Hematopoietic multipotent progenitor cell treated with erythropoietin and hydrocortisone succinate and interleukin-3 and kit ligand, for 4 days (in vitro differentiated cells): ENCODE measurements around the gene LYPD5.
A peak's percentile ranks its signal among the peaks of the same experiment; 100 is the strongest.
"Not testable (repeated sequence)": the region's sequence is repeated elsewhere in the genome, so short reads cannot be mapped to it uniquely, and the experiment has no call there.

Source experiments
- DNase-seq: peaks from one replicate; pipeline ENCODE4 v3.0.0-alpha.2; 2015

The LYPD5 gene, protein sequence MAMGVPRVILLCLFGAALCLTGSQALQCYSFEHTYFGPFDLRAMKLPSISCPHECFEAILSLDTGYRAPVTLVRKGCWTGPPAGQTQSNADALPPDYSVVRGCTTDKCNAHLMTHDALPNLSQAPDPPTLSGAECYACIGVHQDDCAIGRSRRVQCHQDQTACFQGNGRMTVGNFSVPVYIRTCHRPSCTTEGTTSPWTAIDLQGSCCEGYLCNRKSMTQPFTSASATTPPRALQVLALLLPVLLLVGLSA

DNA sequence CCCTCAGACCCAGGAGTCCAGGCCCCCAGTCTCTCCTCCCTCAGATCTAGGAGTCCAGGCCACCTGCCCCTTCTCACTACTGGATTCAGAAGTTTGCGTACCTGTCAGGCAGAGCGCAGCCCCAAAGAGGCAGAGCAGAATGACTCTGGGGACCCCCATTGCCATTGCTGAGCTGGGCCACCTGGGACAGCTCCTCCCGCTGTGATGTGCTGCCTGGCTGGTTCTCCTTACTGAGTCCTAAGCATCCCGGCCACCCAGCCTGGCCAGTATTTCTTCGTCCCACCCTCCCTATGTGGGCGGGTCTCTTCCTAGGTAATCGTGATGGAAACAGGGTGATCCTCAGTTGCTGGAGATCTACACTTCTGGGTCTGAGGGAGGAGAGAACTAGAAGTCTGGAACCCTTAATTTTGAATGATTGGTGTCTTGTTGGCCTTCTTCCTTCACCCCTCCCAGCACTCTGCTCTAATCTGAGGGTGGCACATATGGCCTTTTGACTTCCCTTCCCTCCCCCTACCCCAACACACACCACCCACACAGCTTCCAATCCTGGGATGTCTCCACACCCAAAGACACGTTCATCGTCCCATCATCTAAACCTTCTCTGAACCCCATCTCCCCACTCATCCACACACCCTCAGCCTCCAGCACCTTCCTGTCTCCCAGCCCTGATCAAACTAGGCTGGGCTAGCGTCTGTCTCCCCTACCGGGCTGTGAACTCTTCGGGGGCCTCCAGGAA lies at the start of gene LYPD5:
LYPD5 (minus strand) TSS at position 232 of the 736 bp plus-strand sequence; CDS start at position 165, 67 bp downstream.
- DNase-seq: no peak

DNA sequence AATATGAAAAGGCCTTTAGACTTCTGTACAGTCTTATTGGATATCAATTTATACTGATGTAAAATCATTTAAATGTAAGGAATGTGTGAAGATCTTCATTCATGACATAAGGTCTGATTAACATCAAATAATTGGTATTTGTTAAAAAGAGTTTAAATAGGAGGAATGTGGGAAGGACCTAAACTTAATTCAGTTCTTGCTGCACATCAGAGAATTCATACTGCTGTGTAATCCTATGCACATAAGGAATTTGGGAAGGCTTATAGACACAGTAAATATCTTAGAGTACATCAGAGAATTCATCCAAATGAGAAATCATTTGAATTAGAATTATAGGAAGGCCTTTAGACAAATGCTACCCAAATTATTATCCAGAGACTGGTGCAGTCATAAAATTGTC lies 46.6 kb upstream of the LYPD5 start:
- no peak for DNase-seq

DNA sequence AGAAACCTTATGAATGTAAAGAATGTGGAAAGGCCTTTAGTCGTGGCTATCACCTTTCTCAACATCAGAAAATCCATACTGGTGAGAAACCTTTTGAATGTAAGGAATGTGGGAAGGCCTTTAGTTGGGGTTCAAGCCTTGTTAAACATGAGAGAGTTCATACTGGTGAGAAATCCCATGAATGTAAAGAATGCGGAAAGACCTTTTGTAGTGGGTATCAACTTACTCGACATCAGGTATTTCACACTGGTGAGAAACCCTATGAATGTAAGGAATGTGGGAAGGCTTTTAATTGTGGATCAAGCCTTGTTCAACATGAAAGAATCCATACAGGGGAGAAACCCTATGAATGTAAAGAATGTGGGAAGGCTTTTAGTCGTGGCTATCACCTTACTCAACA lies 45.6 kb upstream of the LYPD5 start:
- no peak for DNase-seq

DNA sequence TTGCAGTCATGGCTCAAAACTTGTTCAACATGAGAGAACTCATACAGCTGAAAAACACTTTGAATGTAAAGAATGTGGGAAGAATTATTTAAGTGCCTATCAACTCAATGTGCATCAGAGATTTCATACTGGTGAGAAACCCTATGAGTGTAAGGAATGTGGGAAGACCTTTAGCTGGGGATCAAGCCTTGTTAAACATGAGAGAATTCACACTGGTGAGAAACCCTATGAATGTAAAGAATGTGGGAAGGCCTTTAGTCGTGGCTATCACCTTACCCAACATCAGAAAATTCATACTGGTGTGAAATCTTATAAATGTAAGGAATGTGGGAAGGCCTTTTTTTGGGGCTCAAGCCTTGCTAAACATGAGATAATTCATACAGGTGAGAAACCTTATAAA lies 45.0 kb upstream of the LYPD5 start:
- no peak for DNase-seq

DNA sequence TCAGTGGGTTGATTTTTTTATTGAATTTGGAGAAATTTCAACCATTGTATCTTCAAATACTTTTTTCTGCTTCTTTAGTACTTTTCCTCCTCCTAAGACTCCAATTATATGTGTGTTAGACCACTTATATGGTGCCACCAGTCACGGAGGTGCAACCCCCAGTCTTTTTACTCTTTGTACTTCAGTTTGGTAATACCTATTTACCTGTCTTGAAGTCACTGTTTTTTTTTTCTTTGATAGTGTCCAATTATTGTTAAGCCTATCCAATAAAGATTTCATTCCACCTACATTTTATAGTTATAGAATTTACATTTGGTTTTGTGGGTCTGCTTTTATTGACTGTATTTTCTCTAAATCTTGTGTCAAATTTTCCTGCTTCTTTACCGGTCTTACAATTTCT lies 39.8 kb upstream of the LYPD5 start:
- peak; percentile 12 for DNase-seq

DNA sequence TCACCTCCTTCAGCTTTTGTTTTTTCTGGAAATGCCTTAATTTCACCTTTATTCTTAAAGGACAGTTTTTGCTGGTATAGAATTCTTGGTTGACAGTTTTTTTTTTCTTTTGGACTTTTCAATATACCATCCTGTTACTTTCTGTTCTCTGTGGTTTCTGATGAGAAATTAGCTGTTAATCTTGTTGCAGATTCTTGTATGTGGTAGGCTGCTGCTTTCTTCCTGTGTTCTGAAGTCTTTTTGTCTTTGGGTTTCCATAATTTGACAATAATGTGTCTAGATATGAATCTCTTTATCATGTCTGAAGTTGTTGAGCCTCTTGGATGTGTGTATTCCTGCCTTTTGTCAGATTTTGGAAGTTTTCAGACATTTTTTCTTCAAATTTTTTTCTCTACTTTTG lies 36.9 kb upstream of the LYPD5 start:
- no peak for DNase-seq

DNA sequence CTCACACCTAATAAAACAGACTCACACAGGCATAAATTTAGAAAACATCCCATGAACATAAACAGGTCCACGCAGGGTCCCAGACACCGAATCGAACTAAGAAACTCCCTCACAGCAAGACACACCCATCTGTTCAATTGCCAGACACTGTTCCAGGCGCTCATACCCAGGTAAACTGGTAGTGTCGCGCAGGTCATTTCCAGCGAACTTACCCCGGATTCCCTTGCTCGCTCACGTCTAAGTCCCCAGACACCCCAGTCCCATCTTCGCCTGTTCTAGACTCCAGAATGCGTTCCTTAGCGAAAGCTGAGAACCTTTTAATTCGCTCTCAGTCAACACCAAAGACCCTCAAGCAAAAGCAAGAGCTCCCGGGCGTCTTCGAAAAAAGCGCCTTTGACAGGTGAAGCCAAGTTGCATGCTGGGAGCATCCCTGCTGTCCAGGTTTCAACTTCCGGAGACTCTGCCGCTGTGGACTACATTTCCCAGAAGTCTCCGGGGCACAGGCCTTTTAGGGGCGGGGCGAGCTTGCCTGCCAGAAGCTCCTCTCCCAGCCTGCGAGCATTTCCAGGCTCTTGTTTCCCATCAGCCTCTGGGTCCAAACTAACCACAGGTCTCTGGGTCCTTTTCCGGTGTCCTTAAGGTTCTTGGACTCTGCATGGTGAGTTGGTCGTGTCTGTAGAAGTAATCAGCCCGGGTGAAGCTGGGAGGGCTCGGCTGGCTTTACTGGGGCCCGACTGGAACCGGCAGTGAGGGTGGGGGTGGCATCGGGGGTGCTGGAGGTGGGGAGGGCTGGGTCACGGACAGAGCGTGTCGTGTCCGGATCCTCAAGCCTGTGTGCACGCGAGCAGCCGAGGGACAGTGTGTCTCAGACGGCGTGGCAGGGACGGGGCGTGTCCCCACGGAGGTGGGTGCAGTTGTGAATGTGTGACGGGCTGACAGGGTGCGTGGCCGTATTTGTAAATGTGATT lies 24.8 kb upstream of the LYPD5 start, which contains the start of gene ZNF283:
ZNF283 (plus strand) TSS at position 535 of the 968 bp plus-strand sequence. CDS start 6,184 bp downstream, outside the sequence.
- peak; percentile 95 for DNase-seq

DNA sequence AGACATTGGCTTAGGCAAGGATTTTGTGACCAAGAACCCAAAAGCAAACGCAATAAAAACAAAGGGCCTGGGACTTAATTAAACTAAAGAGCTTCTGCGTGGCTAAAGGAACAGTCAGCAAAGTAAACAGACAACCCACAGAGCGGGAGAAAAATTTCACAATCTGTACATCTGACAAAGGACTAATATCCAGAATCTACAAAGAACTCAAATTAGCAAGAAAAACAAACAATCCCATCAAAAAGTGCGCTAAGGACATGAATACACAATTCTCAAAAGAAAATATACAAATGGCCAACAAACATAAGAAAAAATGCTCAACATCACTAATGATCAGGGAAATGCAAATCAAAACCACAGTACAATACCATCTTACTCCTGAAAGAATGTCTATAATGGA lies 22.3 kb upstream of the LYPD5 start:
- DNase-seq: not testable (repeated sequence)

DNA sequence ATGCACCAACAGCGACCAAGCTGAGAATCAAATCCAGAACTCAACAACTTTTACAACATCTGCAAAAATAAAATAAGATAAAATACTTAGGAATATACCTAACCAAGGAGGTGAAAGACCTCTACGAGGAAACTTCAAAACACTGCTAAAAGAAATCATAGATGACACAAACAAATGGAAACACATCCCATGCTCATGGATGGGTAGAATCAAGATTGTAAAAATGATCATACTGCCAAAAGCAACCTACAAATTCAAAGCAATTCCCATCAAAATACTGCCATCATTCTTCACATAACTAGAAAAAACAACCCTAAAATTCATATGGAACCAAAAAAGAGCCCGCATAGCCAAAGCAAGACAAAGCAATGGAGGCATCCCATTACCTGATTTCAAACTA lies 21.6 kb upstream of the LYPD5 start:
- not testable (repeated sequence) for DNase-seq

DNA sequence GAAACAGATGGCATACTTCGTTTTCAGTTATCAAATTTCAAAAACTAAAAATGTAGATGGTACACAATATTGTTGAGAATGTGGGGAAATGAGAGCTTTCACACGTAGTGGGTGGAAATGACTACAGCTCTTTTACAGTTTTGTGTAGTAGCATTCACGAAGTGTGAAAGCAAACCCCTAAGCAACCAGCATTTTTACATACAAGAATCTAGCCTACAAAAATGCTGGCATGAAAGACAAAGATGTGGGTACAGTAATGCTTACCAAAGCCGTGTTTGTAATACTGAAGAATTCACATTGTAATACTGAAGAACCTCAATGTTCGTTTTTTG lies 18.6 kb upstream of the LYPD5 start:
- DNase-seq: no peak

DNA sequence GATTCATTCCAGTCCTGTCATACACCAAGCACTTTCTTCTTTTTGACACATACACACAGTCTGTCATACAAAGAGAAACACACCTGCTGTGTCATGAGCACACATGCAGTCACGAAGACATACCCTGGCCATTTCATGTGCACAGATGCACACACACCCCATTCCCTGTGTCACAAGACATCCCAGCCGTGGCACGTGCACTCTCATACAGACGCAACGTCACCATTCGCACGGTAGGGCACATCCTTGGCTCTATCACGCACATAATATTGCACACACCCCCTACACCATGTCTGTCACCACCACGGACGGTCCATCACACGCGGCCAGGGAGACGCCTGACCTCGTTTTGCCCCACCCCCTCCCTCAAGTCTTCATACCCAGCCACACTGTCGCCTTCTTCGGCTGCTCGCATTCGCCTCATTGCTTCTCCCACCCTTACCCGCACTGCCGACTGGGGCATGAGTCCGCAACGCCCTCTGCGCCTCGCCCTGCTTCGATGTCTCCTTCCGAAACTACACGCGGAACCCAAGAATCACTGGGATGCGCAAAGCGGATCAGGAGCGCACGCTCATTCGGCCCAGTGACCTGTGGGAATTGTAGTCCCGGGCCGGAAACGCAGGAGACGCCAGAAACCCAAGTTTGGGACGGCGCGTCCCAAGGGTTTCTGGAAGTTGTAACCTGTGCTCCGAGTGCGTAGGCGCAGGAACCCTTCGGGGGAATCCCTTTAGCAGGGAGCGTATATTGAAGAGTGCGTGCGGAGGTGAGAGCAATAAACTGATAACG lies 18.0 kb upstream of the LYPD5 start:
- peak; percentile 56 for DNase-seq

DNA sequence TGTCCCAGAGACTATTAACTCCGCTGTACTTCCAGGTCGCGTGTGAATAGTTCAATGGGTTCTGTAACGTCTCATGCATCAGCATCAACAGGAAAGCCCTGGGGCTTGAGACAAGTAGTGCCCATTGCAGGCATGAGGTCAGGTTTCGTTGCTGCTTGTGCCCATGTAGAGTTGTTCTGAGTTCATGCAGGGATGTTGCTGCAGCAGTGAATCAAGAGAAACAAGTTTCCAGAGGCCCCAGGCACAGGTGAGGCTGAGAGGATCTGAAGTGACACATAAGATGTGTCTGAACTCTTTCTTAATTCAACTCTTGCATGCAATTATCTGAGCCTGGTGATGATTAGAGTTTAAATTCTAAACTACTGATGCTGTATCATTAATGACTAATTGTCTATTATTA lies 16.3 kb upstream of the LYPD5 start:
- DNase-seq: no peak

DNA sequence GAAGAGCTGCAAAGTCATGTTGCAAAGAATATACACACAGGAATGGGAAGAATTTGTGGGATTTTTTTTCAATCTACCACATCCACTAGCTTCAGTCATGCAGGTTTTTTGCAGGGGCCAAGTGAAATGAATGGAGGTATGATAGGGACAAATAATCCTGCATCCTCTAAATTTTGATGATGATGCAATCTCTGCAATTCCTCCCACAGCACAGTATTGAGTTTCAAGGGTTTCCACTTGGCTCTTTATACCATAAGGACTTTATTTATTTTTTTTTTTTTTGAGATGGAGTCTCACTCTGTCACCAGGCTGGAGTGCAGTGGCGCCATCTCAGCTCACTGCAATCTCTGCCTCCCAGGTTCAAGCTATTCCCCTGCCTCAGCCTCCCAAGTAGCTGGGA lies 15.2 kb upstream of the LYPD5 start:
- DNase-seq: not testable (repeated sequence)

DNA sequence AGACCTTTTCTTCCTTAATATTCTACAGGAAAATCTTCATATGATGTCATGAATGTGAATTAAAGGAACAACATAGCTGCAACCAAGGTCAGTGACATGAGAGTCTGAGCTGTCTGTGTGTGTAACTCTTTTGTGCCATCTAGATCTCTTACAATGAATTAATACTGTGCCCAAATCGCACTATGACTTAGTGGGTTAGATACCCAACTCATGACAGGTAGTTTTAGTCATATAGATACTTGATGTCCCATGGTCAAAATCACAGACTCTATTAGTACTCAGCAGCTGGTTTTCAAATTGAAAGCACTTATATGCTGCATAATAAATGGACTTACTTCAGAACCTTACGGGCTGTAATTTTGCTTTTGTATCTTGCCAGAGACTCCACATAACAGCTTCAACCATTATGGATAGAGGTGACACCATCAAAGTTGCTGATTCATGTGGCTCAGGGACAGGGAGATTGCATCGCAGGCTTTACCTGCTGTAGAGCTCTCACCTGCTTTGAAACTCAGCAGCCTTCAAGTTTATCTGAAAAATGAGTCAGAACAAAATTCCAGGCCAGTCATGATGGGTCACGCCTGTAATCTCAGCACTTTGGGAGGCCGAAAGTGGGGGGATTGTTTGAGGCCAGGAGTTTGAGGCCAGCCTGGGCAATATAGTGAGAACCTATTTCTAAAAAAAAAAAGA lies 12.6 kb upstream of the LYPD5 start:
- DNase-seq: no peak

DNA sequence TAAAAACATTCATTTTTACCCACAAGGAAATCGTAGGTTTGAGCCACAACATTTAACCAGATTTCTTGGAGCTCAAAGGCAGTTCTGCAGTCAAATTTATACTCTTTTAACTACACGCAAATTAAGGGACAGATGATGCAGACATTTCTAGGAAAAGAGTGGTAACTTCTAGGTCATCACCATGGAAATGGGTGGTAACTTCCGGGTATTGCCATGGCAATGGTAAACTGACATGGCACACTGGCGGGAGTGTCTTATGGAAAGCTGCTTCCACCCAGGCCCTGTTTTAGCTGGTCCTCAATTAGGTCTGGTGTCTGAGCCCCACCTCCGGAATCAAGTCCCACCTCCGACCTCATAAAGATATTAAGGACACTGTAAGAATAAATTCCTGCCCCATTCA lies 10.4 kb upstream of the LYPD5 start:
- DNase-seq: no peak

DNA sequence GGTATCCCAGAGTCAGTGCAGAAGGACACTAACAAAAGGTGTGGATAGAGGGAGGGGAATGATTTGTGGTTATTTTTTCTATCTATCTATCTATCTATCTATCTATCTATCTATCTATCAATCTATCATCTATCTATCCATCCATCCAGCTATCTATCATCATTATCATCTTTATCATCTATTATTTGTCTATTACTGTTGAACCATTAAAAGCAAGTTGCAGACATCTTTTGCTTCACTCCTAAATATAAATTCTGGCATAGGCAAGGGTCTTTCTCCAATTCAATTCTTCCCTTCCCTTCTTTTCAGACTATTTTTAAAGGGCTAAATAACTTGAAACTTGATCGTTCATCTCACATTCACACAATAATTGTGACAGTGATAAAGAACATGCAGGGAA lies 10.0 kb upstream of the LYPD5 start:
- DNase-seq: no peak

DNA sequence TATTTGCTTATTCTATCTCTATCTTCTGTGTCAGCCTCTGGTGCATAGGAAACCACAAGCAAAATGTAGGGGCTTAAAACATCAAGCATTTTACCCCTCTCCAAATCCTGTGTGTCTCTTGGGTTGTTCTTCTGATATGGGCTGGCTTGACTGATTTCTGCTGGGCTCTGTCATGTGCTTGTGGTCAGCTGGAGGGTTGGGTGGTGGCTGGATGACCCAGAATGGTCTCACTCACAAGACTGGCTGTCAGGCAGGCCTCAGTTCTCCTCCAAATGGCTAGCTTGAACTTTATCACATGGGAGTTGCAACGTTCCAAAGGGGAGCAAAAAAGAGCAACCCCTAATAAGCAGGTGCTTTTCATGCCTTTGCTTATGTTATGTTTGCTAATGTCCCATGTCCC lies 9.6 kb upstream of the LYPD5 start:
- no peak for DNase-seq

DNA sequence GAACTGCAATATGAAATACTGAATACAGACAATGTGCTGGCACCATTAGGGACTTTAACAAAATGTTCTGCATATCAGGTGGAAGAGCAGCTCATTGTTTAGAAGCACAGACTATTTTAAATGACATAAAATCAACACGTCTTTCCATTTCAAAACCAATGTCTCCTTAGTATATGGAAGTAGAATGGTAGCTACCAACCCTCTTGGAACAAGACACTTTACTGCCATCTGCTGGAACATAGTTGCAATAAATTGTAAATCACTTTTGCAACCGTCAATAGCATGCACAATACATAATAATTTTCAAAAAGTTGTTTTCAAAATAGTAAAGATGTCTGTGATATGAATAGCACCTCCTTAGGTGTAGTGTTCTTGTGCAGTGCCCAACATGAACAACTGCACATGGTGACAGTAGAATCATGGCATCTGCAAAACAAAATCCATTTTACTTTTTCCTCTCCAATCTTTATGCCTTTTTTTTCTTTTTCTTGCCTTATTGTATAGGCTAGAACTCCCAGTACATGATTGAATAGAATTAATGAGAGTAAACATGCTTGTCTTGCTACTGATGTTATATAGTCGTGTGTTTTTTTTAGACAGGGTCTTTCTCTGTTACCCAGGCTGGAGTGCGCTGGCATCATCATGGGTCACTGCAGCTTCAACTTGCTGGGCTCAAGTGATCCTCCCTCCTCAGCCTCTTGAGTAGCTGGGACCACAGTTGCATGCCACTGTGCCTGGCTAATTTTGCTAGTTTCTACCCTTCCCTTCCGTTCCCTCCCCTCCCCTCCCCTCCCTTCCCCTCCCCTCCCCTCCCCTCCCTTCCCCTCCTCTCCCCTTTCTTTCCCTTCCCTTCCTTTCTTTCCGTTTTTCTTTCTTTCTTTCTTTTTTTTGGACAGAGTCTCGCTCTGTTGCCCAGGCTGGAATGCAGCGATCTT lies 7.8 kb upstream of the LYPD5 start:
- DNase-seq: peak; percentile 86

DNA sequence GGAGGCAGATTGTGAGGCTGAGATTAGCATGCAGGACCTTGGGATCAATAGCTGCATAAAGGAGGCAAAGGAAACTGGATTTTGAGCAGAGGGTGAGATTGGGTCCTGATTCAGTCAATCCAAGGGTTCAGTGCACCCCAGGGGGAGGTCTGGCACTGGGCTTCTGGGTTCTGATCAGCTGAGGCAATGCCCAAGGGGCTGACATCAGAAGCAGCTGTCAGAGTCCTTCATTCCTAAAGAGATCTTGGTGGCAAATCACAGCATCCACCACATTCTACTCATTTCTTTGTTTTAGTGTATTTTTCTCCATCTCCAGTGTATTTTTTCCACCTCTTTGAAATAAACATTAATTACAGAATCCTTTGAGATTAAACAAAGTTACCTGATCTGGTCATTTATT lies 5.4 kb upstream of the LYPD5 start:
- no peak for DNase-seq

DNA sequence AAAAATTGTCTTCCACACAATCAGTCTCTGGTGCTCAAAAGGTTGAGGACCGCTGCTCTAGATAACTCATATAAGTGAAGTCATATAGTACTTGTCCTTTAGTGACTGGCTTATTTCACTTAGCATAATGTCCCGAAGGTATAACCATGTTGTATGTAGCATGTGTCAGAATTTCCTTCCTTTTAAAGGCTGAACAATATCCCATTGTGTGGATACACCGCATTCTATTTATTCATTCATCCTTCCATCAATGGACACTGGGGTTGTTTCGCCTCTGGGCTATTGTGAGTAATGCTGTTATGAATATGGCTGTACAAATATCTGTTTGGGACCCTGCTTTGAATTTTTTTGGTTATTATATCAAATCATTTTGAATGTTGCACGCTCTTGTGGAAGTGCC lies 4.6 kb upstream of the LYPD5 start:
- DNase-seq: no peak

DNA sequence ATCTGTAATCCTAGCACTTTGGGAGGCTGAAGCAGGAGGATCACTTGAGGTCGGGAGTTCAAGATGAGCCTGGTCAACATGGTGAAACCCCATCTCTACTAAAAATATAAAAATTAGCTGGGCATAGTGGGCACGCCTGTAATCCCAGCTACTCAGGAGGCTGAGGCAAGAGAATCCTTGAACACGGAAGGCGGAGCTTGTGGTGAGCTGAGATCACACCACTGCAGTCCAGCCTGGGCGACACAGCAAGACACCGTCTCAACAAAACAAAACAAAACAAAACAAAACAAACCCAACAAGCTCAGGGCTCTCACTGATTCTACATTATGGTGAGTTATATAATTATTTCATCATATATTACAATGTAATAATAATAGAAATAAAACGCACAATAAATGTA lies 4.2 kb upstream of the LYPD5 start:
- DNase-seq: not testable (repeated sequence)
